ACC112 (cell line): Measurements from ENCODE around the gene EPHX1.

Experiments used
- H2AFZ ChIP-seq: fragments of 200-600 bp; sonication (generic); one replicate; pipeline ENCODE4 v1.6.0; 2017; ENCODE audit warnings: antibody characterized with exemption, low read length; ENCODE audit not compliant: unreplicated experiment
- H3K27ac ChIP-seq: fragments of 200-600 bp; sonication (generic); 2 replicates; pipeline ENCODE4 v1.5.1; 2014; ENCODE audit warnings: low read depth, mild to moderate bottlenecking, antibody characterized with exemption, low read length, moderate library complexity
- H3K27me3 ChIP-seq: fragments of 200-600 bp; sonication (generic); 2 replicates; pipeline ENCODE4 v1.6.1; 2014; ENCODE audit warnings: mild to moderate bottlenecking, antibody characterized with exemption, low read length, moderate library complexity, mixed read lengths; ENCODE audit not compliant: insufficient read depth
- H3K36me3 ChIP-seq: fragments of 200-600 bp; sonication (generic); 2 replicates; pipeline ENCODE4 v1.6.1; 2016; ENCODE audit warnings: mild to moderate bottlenecking, antibody characterized with exemption, low read length, moderate library complexity, mixed read lengths; ENCODE audit not compliant: insufficient read depth
- H3K4me1 ChIP-seq: fragments of 200-600 bp; sonication (generic); one replicate; pipeline ENCODE4 v1.6.1; 2016; ENCODE audit warnings: low read length, mixed read lengths; ENCODE audit not compliant: insufficient read depth, unreplicated experiment, control insufficient read depth
- H3K4me3 ChIP-seq: fragments of 200-600 bp; sonication (generic); 2 replicates; pipeline ENCODE4 v1.5.1; 2014; ENCODE audit warnings: mild to moderate bottlenecking, low read depth, low read length
- H3K79me2 ChIP-seq: fragments of 200-600 bp; sonication (generic); one replicate; pipeline ENCODE4 v1.6.0; 2016; ENCODE audit warnings: low read length; ENCODE audit not compliant: control insufficient read depth, unreplicated experiment, insufficient read depth

EPHX1 gene

GRCh38 chr1:225851805-225852204 is 41.9 kb downstream of the EPHX1 start:
- no peaks in the 10 kb centered on the region for H3K4me1 ChIP-seq
- no peaks in the 10 kb centered on the region; the same call in 1 of the 2 replicates for H3K36me3 ChIP-seq
- no peak overlapping the region for H2AFZ ChIP-seq
- no peak overlapping the region for H3K4me3 ChIP-seq
- H3K27me3 ChIP-seq: no peaks in the 10 kb centered on the region
- no peak overlapping the region for H3K27ac ChIP-seq
- H3K79me2 ChIP-seq: no peaks in the 10 kb centered on the region

GRCh38 chr1:225852413-225853124 is 42.6 kb downstream of the EPHX1 start:
- Histone ChIP-seq H3K4me1 (no peaks in the 10 kb centered on the region), H3K27ac (no peak overlapping the region), H3K36me3 (no peaks in the 10 kb centered on the region), H2AFZ (no peak overlapping the region), H3K27me3 (no peaks in the 10 kb centered on the region), H3K4me3 (no peak overlapping the region), H3K79me2 (no peaks in the 10 kb centered on the region)

GRCh38 chr1:225853441-225853840 is 43.5 kb downstream of the EPHX1 start:
- Histone ChIP-seq H3K4me3 (no peak overlapping the region), H3K27me3 (no peaks in the 10 kb centered on the region), H3K79me2 (no peaks in the 10 kb centered on the region), H3K36me3 (no peaks in the 10 kb centered on the region), H2AFZ (no peak overlapping the region), H3K27ac (no peak overlapping the region), H3K4me1 (no peaks in the 10 kb centered on the region)

GRCh38 chr1:225855503-225856300 is 45.8 kb downstream of the EPHX1 start:
- Histone ChIP-seq H3K27me3 (no peaks in the 10 kb centered on the region), H3K27ac (no peak overlapping the region), H3K79me2 (no peaks in the 10 kb centered on the region), H3K4me3 (no peak overlapping the region), H3K36me3 (0 out of 2 replicates have a peak, but pooled peaks cover 4% of the 10 kb centered on the region), H3K4me1 (no peaks in the 10 kb centered on the region), H2AFZ (no peak overlapping the region)

GRCh38 chr1:225857256-225857655 is 47.3 kb downstream of the EPHX1 start:
- Histone ChIP-seq H3K79me2 (no peaks in the 10 kb centered on the region), H3K4me1 (no peaks in the 10 kb centered on the region), H2AFZ (no peak overlapping the region), H3K27me3 (no peaks in the 10 kb centered on the region), H3K4me3 (no peak overlapping the region), H3K27ac (no peak overlapping the region), H3K36me3 (peaks cover 19% of the 10 kb centered on the region; the same call in 1 of the 2 replicates)

- Histone ChIP-seq H3K79me2 (no peaks in the 10 kb centered on the region), H3K27ac (no peak overlapping the region), H3K36me3 (peaks cover 20% of the 10 kb centered on the region; the same call in 1 of the 2 replicates)
Observed at GRCh38 chr1:225859151-225859550, 49.2 kb downstream of the EPHX1 start.

GRCh38 chr1:225860107-225860506 is 50.2 kb downstream of the EPHX1 start:
- peaks cover 20% of the 10 kb centered on the region; the same call in 1 of the 2 replicates for H3K36me3 ChIP-seq

More at GRCh38 chr1:225859151-225859550, 49.2 kb downstream of the EPHX1 start:
- no peaks in the 10 kb centered on the region for H3K27me3 ChIP-seq
- no peak overlapping the region for H2AFZ ChIP-seq
- H3K4me1 ChIP-seq: peaks cover 6% of the 10 kb centered on the region
- no peak overlapping the region for H3K4me3 ChIP-seq

GRCh38 chr1:225860876-225861441 is 51.0 kb downstream of the EPHX1 start:
- no peaks in the 10 kb centered on the region for H3K27me3 ChIP-seq
- H2AFZ ChIP-seq: no peak overlapping the region
- peaks cover 25% of the 10 kb centered on the region; the same call in 1 of the 2 replicates for H3K36me3 ChIP-seq
- no peaks in the 10 kb centered on the region for H3K79me2 ChIP-seq
- no peak overlapping the region for H3K4me3 ChIP-seq
- peaks cover 15% of the 10 kb centered on the region for H3K4me1 ChIP-seq
- no peak overlapping the region for H3K27ac ChIP-seq

More at GRCh38 chr1:225860107-225860506, 50.2 kb downstream of the EPHX1 start:
- Histone ChIP-seq H3K27ac (no peak overlapping the region), H2AFZ (no peak overlapping the region), H3K79me2 (no peaks in the 10 kb centered on the region), H3K27me3 (no peaks in the 10 kb centered on the region), H3K4me1 (peaks cover 9% of the 10 kb centered on the region), H3K4me3 (no peak overlapping the region)

- Histone ChIP-seq H3K27me3 (no peaks in the 10 kb centered on the region), H3K79me2 (no peaks in the 10 kb centered on the region), H2AFZ (no peak overlapping the region), H3K36me3 (peaks cover 25% of the 10 kb centered on the region; the same call in 1 of the 2 replicates), H3K27ac (no peak overlapping the region), H3K4me1 (peaks cover 25% of the 10 kb centered on the region), H3K4me3 (no peak overlapping the region)
Observed at GRCh38 chr1:225861834-225862580, 52.1 kb downstream of the EPHX1 start.

GRCh38 chr1:225862581-225862950 is 52.6 kb downstream of the EPHX1 start:
- Histone ChIP-seq H3K79me2 (no peaks in the 10 kb centered on the region), H3K36me3 (peaks cover 25% of the 10 kb centered on the region; the same call in 1 of the 2 replicates), H3K27ac (no peak overlapping the region), H2AFZ (no peak overlapping the region), H3K4me1 (peaks cover 26% of the 10 kb centered on the region), H3K27me3 (no peaks in the 10 kb centered on the region), H3K4me3 (no peak overlapping the region)
